Lower leg skin (tissue), 3 donors: ENCODE data around the gene PRR7.

Experiments
- POLR2A ChIP-seq, 2 donors: fragments of 450-650 bp; IDR thresholded peaks; one replicate each; pipeline ENCODE4 v1.6.1; 2016 to 2017; ENCODE audit warnings: antibody characterized with exemption in 2 of 2, mild to moderate bottlenecking in 1 of 2, moderate library complexity in 1 of 2
- TF ChIP-seq, protein P1 (sequence below), 3 donors: fragments of 450-650 bp; IDR thresholded peaks; one replicate each; pipeline ENCODE4 v1.5.1; 2016; ENCODE audit warnings: antibody characterized with exemption in 3 of 3, mild to moderate bottlenecking in 3 of 3, moderate library complexity in 2 of 3

DNA sequence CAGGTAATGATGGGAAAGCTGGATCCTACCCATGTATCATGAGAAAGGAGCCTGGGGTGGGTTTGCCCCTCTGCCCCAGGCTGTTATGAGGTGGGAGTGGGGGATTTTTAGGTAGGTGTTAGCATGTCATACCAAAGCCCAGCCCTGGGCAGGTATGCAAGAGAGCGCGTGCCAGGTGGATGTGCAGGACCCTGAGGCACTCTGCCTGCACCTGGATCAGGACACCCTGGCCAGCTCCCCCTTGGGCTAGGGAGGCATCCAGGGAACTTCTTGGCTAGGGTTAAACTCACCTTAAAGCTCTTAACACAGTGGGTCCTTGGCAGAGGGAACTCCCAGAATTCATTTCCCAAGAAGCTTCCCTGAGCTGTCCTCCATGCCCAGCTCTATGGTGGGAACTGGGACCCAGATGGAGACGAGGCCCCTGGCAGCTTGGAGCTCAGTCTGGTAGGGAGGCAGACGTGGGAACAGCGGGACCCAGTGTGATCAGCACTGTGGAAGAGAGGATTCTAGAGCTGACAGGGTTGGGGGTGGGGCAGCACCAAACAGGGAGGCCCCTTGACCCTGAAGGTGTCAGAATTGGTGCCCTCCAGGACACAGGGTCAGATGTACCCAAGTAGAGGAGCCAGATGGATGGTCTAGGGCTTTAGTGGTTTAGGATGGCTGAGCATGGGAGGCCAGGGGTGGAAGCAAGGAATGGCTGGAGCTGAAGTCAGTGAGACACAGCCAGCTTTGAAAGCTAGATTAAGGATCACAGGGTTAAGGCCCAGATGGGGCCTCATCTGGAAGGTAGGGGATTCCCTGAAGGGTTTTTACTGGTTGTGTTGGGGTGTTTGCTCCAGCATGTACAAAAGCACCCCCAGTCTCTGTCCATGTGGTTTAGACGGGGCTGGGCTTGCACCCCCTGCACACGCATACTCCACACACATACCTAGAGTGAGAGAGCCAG lies 2.2 kb upstream of the PRR7 start:
- TF ChIP-seq POLR2A (IDR thresholded peaks at IDR 0.05) = no peak
- TF ChIP-seq, protein P1, sequence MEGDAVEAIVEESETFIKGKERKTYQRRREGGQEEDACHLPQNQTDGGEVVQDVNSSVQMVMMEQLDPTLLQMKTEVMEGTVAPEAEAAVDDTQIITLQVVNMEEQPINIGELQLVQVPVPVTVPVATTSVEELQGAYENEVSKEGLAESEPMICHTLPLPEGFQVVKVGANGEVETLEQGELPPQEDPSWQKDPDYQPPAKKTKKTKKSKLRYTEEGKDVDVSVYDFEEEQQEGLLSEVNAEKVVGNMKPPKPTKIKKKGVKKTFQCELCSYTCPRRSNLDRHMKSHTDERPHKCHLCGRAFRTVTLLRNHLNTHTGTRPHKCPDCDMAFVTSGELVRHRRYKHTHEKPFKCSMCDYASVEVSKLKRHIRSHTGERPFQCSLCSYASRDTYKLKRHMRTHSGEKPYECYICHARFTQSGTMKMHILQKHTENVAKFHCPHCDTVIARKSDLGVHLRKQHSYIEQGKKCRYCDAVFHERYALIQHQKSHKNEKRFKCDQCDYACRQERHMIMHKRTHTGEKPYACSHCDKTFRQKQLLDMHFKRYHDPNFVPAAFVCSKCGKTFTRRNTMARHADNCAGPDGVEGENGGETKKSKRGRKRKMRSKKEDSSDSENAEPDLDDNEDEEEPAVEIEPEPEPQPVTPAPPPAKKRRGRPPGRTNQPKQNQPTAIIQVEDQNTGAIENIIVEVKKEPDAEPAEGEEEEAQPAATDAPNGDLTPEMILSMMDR (IDR thresholded peaks at IDR 0.05) = no peak
